ENCODE measurements around the gene MCIDAS.

- TF ChIP-seq EP300 (IDR thresholded peaks at IDR 0.05) (no peak), POLR2A (IDR thresholded peaks at IDR 0.05; ENCODE audit: low read depth) (no peak)
- TF ChIP-seq, protein P1, sequence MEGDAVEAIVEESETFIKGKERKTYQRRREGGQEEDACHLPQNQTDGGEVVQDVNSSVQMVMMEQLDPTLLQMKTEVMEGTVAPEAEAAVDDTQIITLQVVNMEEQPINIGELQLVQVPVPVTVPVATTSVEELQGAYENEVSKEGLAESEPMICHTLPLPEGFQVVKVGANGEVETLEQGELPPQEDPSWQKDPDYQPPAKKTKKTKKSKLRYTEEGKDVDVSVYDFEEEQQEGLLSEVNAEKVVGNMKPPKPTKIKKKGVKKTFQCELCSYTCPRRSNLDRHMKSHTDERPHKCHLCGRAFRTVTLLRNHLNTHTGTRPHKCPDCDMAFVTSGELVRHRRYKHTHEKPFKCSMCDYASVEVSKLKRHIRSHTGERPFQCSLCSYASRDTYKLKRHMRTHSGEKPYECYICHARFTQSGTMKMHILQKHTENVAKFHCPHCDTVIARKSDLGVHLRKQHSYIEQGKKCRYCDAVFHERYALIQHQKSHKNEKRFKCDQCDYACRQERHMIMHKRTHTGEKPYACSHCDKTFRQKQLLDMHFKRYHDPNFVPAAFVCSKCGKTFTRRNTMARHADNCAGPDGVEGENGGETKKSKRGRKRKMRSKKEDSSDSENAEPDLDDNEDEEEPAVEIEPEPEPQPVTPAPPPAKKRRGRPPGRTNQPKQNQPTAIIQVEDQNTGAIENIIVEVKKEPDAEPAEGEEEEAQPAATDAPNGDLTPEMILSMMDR (IDR thresholded peaks at IDR 0.05), result no peak
Observed at GRCh38 chr5:55254802-55255201, 27.7 kb upstream of the MCIDAS start.
